NOMO-1 treated with dmso at 0.1 percent for 144 hours (cell line): Measurements from ENCODE around the gene WNT3.

Experiments used
- DNase-seq: peaks from one replicate; lab custom pipeline; 2025; ENCODE audit not compliant: unreplicated experiment; lab: John Stamatoyannopoulos, UW

WNT3 gene

GRCh38 chr17:46733837-46734475 is 84.5 kb downstream of the WNT3 start:
- no peak for DNase-seq

DNA sequence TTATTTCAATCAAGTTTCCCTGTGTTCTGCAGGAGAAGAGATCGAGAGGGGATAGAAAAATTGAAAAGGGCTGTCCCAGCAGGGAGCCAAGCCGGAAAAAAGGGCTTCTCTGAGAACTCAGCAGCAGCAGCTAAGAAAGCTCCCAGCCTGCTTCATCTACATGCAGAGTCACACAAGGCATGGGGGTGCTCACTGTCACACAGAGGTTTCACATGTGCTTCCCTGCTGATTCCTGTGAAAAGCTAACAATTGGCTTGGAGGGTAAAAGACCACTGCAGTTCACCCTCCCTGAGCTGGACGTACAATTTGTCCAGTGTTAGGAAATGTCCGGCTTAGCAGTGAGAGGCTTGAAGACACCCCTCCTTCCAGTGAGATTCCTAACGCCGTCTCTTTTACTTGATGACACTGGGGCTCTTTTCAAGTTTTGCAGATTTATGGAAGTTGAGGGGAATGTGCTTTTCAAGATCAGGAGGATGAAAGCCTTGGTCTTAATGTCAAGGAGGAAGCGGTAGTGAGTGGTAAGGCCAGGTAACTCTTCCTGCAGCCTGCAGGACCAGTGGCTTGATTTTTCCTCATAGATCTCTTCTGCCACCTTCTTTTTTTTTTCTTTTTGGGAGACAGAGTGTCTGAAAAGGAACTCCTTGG is 85.6 kb downstream of the WNT3 start:
- no peak for DNase-seq

- no peak for DNase-seq
Observed at GRCh38 chr17:46732160-46732559, 86.3 kb downstream of the WNT3 start.

GRCh38 chr17:46730679-46731078 is 87.8 kb downstream of the WNT3 start:
- no peak for DNase-seq

DNA sequence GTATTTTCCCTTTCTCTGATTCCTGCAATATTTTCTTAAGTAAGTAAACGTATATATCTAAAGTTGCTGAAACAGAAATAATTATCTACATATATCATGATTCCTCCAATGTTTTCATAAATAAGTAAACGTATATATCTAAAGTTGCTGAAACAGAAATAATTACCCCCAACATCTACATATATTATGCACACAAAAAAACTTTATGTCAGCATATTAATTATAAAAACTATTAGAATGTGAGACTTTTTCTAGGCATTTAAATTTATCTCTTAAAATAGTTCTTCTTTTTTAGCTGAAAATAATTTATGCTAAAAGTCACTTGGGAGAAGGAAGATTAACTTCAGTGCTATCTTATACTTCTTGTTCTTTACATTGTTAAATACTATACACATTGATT is 88.5 kb downstream of the WNT3 start:
- DNase-seq: no peak

DNA sequence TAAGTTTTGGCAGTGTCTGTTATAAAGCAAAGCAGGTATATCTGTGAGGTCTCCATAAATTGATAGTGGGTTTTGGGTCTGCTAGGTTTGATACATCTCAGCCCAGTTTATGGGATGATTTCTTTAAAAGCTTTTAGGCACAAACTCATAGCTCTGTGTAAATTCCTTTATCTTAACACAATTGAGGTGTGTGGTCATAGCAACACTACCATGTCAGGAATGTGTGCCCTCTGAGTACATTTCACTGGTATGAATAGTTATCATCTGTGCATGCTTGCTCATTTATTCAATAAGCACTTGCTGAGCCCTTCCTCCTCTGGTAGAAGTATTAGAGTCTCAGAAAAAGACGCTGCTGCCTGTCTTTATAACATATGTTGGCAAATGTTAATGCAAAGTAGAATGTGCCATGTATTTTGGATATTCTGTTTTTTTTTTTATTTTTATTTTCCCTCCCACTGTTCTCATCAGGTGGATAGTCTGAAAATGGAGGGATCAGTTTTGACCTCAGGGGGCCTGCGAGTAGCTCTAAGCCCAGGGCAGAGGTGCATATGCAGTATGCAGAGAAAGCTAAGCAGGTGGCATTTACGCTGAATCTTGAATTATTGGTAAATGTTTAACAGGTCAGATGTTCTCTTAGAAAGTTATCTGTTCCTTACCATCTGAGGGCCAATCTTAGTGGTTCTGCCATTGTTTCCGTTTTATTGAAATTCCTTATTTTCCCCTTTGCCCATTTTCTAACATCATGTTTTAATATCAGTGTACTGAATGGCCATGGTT is 90.7 kb downstream of the WNT3 start:
- DNase-seq: no peak

DNA sequence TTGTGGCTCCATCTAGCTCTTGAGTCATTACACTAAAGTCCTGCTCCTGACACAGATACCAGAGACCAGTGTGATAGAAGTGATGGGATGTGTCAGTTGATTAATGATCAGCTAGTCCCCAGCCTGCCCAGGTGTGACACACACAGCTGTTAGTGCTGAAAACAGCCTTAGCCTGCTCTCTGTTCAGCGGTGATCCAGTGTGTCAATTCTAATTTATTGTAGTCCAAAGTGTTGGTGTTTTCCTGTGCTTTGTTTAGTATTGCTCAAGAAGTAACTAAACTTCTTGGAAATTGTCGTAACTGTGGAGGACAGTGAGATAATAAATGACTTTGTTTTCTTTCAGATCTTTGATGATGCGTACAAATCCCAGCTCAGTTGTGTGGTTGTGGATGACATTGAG is 92.3 kb downstream of the WNT3 start:
- DNase-seq: no peak

- DNase-seq: no peak
Observed at GRCh38 chr17:46722662-46723285, 95.7 kb downstream of the WNT3 start.

DNA sequence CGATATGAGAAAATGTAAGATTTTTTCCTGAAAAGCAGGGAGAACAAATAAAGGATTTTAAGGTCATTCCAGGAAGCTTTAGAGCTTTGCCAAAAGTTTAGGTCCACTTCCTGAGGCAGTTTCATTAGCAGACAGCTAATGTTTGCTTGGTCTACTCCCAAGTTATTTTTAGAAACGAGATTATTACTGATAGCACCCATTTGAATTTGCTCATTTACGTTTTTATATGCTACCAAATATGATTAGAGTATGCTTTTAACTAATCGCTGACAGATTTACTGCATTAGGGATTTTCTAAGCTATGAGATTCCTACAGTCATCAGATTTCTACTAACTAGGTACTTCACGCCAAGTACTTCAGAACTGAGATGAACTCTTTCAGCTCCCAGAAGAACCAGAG is 98.1 kb downstream of the WNT3 start:
- no peak for DNase-seq

- no peak for DNase-seq
Observed at GRCh38 chr17:46719891-46720290, 98.6 kb downstream of the WNT3 start.

DNA sequence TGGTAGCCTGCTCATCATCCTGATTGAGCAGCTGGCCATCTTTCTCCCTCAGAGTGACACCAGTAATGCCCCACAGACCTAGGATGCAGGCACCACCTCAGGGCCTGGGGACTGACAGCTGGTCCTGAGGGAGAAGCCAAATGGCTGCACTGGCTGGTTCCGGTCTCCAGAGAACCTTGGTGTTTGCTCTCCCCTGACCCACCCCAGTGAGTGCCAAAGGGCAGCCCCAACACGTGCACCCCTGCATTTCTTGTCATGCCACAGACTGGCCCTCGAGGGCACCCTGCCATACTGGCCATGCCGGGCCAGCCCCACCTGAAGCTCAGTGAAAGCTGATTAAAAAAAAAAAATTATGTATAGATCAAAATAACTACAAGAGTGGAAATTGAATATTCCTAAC is 100.5 kb downstream of the WNT3 start:
- DNase-seq: no peak
